Chondrocyte (in vitro differentiated cells): ENCODE data around the gene ARRDC3. TPM values are rescaled to one million over a fixed set of nuclear protein-coding genes. Genes with fewer than 3 reads are reported as not detected.
"Not testable (repeated sequence)": the region's sequence is repeated elsewhere in the genome, so short reads cannot be mapped to it uniquely, and the experiment has no call there.

Experiments
- DNase-seq: peaks from one replicate; pipeline ENCODE4 v3.0.0; 2021; ENCODE audit warnings: mixed read lengths, low spot score
- H3K27ac Mint-ChIP-seq: one replicate; pipeline ENCODE4 v1.8.0; 2021; ENCODE audit warnings: mild to moderate bottlenecking, moderate library complexity, mixed read lengths; ENCODE audit not compliant: unreplicated experiment
- H3K27me3 Mint-ChIP-seq: 2 replicates; pipeline ENCODE4 v1.8.0; 2021; ENCODE audit warnings: low read depth, mixed read lengths
- H3K36me3 Mint-ChIP-seq: 2 replicates; pipeline ENCODE4 v1.8.0; 2021; ENCODE audit warnings: low read depth, mixed read lengths
- H3K4me1 Mint-ChIP-seq: 2 replicates; pipeline ENCODE4 v1.8.0; 2021; ENCODE audit warnings: low read depth, mild to moderate bottlenecking, mixed read lengths
- H3K4me3 Mint-ChIP-seq: one replicate; pipeline ENCODE4 v1.8.0; 2021; ENCODE audit warnings: mild to moderate bottlenecking, moderate library complexity, mixed read lengths; ENCODE audit not compliant: unreplicated experiment
- H3K9me3 Mint-ChIP-seq: 2 replicates; pipeline ENCODE4 v1.8.0; 2021; ENCODE audit warnings: low read depth, mixed read lengths
- CTCF ChIP-seq: fragments of 200-600 bp; sonication (generic); IDR thresholded peaks from 2 replicates; pipeline ENCODE4 v1.5.0; 2021; ENCODE audit warnings: antibody characterized with exemption, mild to moderate bottlenecking, moderate library complexity
- total RNA-seq: library from RNA; stranded (reverse); gene quantifications from 3 replicates; pipeline ENCODE4 v1.2.1, GENCODE V29; 2021

Gene ARRDC3
- total RNA-seq, 1 donor from 2014 or later, result 27.6 TPM

- Mint-ChIP-seq H3K4me1 (no peaks in the 10 kb centered on the region), H3K36me3 (peaks cover 2% of the 10 kb centered on the region), H3K4me3 (no peak overlapping the region), H3K27me3 (peaks cover 6% of the 10 kb centered on the region), H3K27ac (no peak overlapping the region), H3K9me3 (peaks cover 8% of the 10 kb centered on the region)
- no peak for TF ChIP-seq CTCF
- DNase-seq, result no peak
Observed at GRCh38 chr5:91345461-91345860, 37.7 kb downstream of the ARRDC3 start.

- not testable (repeated sequence) for H3K36me3 Mint-ChIP-seq, H3K4me3 Mint-ChIP-seq, H3K4me1 Mint-ChIP-seq, DNase-seq, H3K9me3 Mint-ChIP-seq, H3K27ac Mint-ChIP-seq, H3K27me3 Mint-ChIP-seq
Observed at GRCh38 chr5:91344661-91345200, 38.4 kb downstream of the ARRDC3 start.

- Mint-ChIP-seq H3K9me3 (peaks cover 8% of the 10 kb centered on the region), H3K4me3 (no peak overlapping the region), H3K4me1 (no peaks in the 10 kb centered on the region), H3K27me3 (peaks cover 6% of the 10 kb centered on the region), H3K27ac (no peak overlapping the region), H3K36me3 (peaks cover 2% of the 10 kb centered on the region)
- no peak for TF ChIP-seq CTCF
- DNase-seq, result no peak
Observed at GRCh38 chr5:91343916-91344315, 39.2 kb downstream of the ARRDC3 start.

- H3K9me3 Mint-ChIP-seq, H3K4me3 Mint-ChIP-seq, H3K27me3 Mint-ChIP-seq, H3K36me3 Mint-ChIP-seq, H3K27ac Mint-ChIP-seq, DNase-seq, H3K4me1 Mint-ChIP-seq: not testable (repeated sequence)
Observed at GRCh38 chr5:91342931-91343330, 40.2 kb downstream of the ARRDC3 start.

- no peak for DNase-seq
- no peaks in the 10 kb centered on the region for H3K36me3 Mint-ChIP-seq
- H3K9me3 Mint-ChIP-seq, result no peaks in the 10 kb centered on the region
- H3K27me3 Mint-ChIP-seq, result peaks cover 6% of the 10 kb centered on the region
- H3K27ac Mint-ChIP-seq, result no peak overlapping the region
- no peaks in the 10 kb centered on the region for H3K4me1 Mint-ChIP-seq
- H3K4me3 Mint-ChIP-seq, result no peak overlapping the region
- TF ChIP-seq CTCF, result no peak
Observed at GRCh38 chr5:91341154-91341553, 42.0 kb downstream of the ARRDC3 start.

- H3K4me1 Mint-ChIP-seq, result no peaks in the 10 kb centered on the region
- no peaks in the 10 kb centered on the region for H3K36me3 Mint-ChIP-seq
- H3K4me3 Mint-ChIP-seq, result no peak overlapping the region
- no peaks in the 10 kb centered on the region for H3K9me3 Mint-ChIP-seq
- TF ChIP-seq CTCF, result no peak
- peaks cover 6% of the 10 kb centered on the region for H3K27me3 Mint-ChIP-seq
- no peak overlapping the region for H3K27ac Mint-ChIP-seq
- no peak for DNase-seq
Observed at GRCh38 chr5:91340532-91340931, 42.6 kb downstream of the ARRDC3 start.
